HEK293T (cell line): ENCODE data around the gene CAPN8.
A peak's percentile ranks its signal among the peaks of the same experiment; 100 is the strongest.

Source experiments
- CTCF ChIA-PET: fragments of 350-600 bp; formaldehyde crosslinking; extraction: SDS; loops from one replicate; lab custom pipeline; 2021; ENCODE audit warnings: antibody characterized with exemption, inconsistent platforms; lab: Yijun Ruan, JAX
- POLR2A ChIA-PET: fragments of 350-600 bp; formaldehyde crosslinking; extraction: SDS; loops from one replicate; lab custom pipeline; 2020; ENCODE audit warnings: antibody characterized with exemption, inconsistent platforms; lab: Yijun Ruan, JAX
- DNase-seq: peaks from one replicate; pipeline ENCODE4 v3.0.0; 2012; ENCODE audit warnings: mixed read lengths; ENCODE audit errors: extremely low spot score
- ARNT ChIP-seq: fragments of 450-650 bp; IDR thresholded peaks from 2 replicates; pipeline ENCODE4 v1.6.1; 2017; ENCODE audit warnings: mild to moderate bottlenecking
- BHLHE40 ChIP-seq: fragments of 450-650 bp; IDR thresholded peaks from 2 replicates; pipeline ENCODE4 v1.6.1; 2016; ENCODE audit warnings: mild to moderate bottlenecking, moderate library complexity, borderline replicate concordance
- CTBP1 ChIP-seq: fragments of 450-650 bp; IDR thresholded peaks from 2 replicates; pipeline ENCODE4 v1.6.1; 2016; ENCODE audit warnings: borderline replicate concordance
- ELF4 ChIP-seq: fragments of 450-650 bp; IDR thresholded peaks from 2 replicates; pipeline ENCODE4 v1.6.1; 2017; ENCODE audit warnings: antibody characterized with exemption
- FOXA1 ChIP-seq: fragments of 450-650 bp; IDR thresholded peaks from 2 replicates; pipeline ENCODE4 v1.6.1; 2016; ENCODE audit warnings: mild to moderate bottlenecking
- FOXK2 ChIP-seq: fragments of 450-650 bp; IDR thresholded peaks from 2 replicates; pipeline ENCODE4 v1.6.1; 2016; ENCODE audit warnings: mild to moderate bottlenecking
- FOXM1 ChIP-seq: fragments of 450-650 bp; IDR thresholded peaks from 2 replicates; pipeline ENCODE4 v1.6.1; 2017; ENCODE audit warnings: mild to moderate bottlenecking, borderline replicate concordance
- HDGF ChIP-seq: fragments of 450-650 bp; IDR thresholded peaks from 2 replicates; pipeline ENCODE4 v1.6.1; 2017; ENCODE audit warnings: antibody characterized with exemption, borderline replicate concordance
- L3MBTL2 ChIP-seq: fragments of 450-650 bp; conservative IDR thresholded peaks from 2 replicates; pipeline ENCODE4 v1.6.1; 2016; ENCODE audit warnings: mild to moderate bottlenecking
- LEF1 ChIP-seq: fragments of 450-650 bp; IDR thresholded peaks from 2 replicates; pipeline ENCODE4 v1.6.1; 2017; ENCODE audit warnings: mild to moderate bottlenecking, borderline replicate concordance
- NFRKB ChIP-seq: fragments of 450-650 bp; IDR thresholded peaks from 2 replicates; pipeline ENCODE4 v1.6.1; 2016; ENCODE audit warnings: mild to moderate bottlenecking, moderate library complexity
- PKNOX1 ChIP-seq: fragments of 450-650 bp; IDR thresholded peaks from 2 replicates; pipeline ENCODE4 v1.6.1; 2016
- SP1 ChIP-seq: fragments of 450-650 bp; IDR thresholded peaks from 2 replicates; pipeline ENCODE4 v1.6.1; 2017
- SUZ12 ChIP-seq: fragments of 450-650 bp; IDR thresholded peaks from 2 replicates; pipeline ENCODE4 v1.6.1; 2016; ENCODE audit warnings: mild to moderate bottlenecking
- TARDBP ChIP-seq: fragments of 450-650 bp; IDR thresholded peaks from 2 replicates; pipeline ENCODE4 v1.6.1; 2016
- ZNF384 ChIP-seq: fragments of 450-650 bp; IDR thresholded peaks from 2 replicates; pipeline ENCODE4 v1.6.1; 2016

Gene CAPN8

GRCh38 chr1:223712194-223712849, 46.8 kb upstream of the CAPN8 start, which contains the start of gene CAPN2:
Gene CAPN2, plus strand, starts transcription at chr1:223712539. Its CDS starts 102 bp downstream, at chr1:223712641.
- peak; percentile 86 for DNase-seq
- TF ChIP-seq FOXM1 (peak; percentile 83), LEF1 (peak; percentile 96), L3MBTL2 (peak; percentile 59; the same call in 1 of the 2 replicates), TARDBP (no peak), ARNT (peak; percentile 78), ELF4 (no peak)
- ChIA-PET CTCF (interaction anchor here (0.5 to 1.2 kb wide), 5 partner anchors 14 to 795 kb away, joined by 3 to 6 read pairs (median 3); no protein-coding TSS in a partner anchor), POLR2A (interaction anchor here (1.0 to 2.4 kb wide), 4 partner anchors 11 to 37 kb away, joined by 3 to 8 read pairs (median 6); no protein-coding TSS in a partner anchor)

- no peak for DNase-seq
- no peak for TF ChIP-seq PKNOX1
- no peak for TF ChIP-seq FOXA1
- TF ChIP-seq CTBP1: no peak
- TF ChIP-seq ELF4: no peak
- TF ChIP-seq SUZ12: no peak
- TF ChIP-seq FOXM1: no peak
- no peak for TF ChIP-seq ARNT
- TF ChIP-seq SP1: no peak
- no peak for TF ChIP-seq ZNF384
- no peak for TF ChIP-seq L3MBTL2
- no peak for TF ChIP-seq LEF1
- TF ChIP-seq TARDBP: no peak
- TF ChIP-seq HDGF: no peak
- POLR2A ChIA-PET: interaction anchor here (1.0 to 2.4 kb wide), 2 partner anchors 10 to 12 kb away, joined by 3 to 7 read pairs; no protein-coding TSS in a partner anchor
- CTCF ChIA-PET: interaction anchor here (1.0 kb wide), 1 partner anchor 38 kb away, joined by 6 read pairs; no protein-coding TSS in a partner anchor
Measured at GRCh38 chr1:223711747-223712193, 46.3 kb upstream of the CAPN8 start.

GRCh38 chr1:223711173-223711572, 45.7 kb upstream of the CAPN8 start:
- DNase-seq: no peak
- ChIA-PET POLR2A (no interaction called here), CTCF (interaction anchor here (1.5 to 1.7 kb wide), 2 partner anchors 10 to 38 kb away, joined by 3 to 9 read pairs; no protein-coding TSS in a partner anchor)
- no peak for TF ChIP-seq ELF4
- no peak for TF ChIP-seq HDGF
- no peak for TF ChIP-seq FOXA1
- TF ChIP-seq FOXM1: no peak
- no peak for TF ChIP-seq CTBP1
- TF ChIP-seq ZNF384: no peak
- TF ChIP-seq SUZ12: no peak

- CTCF ChIA-PET: interaction anchor here (0.6 to 1.7 kb wide), 3 partner anchors 9 to 754 kb away, joined by 3 to 9 read pairs (median 3); no protein-coding TSS in a partner anchor
- no peak for DNase-seq
- POLR2A ChIA-PET: no interaction called here
- TF ChIP-seq BHLHE40: no peak
Measured at GRCh38 chr1:223710179-223711133, 45.0 kb upstream of the CAPN8 start.

GRCh38 chr1:223709598-223709997, 44.1 kb upstream of the CAPN8 start:
- ChIA-PET POLR2A (no interaction called here), CTCF (interaction anchor here (0.6 to 1.7 kb wide), 2 partner anchors 40 to 755 kb away, joined by 3 to 9 read pairs; no protein-coding TSS in a partner anchor)
- no peak for DNase-seq
- TF ChIP-seq SUZ12: no peak
- TF ChIP-seq FOXM1: no peak
- no peak for TF ChIP-seq L3MBTL2
- no peak for TF ChIP-seq CTBP1
- no peak for TF ChIP-seq TARDBP
- TF ChIP-seq BHLHE40: no peak
- TF ChIP-seq HDGF: no peak
- TF ChIP-seq ZNF384: no peak
- TF ChIP-seq LEF1: no peak
- TF ChIP-seq FOXA1: no peak
- no peak for TF ChIP-seq ELF4
- no peak for TF ChIP-seq PKNOX1
- no peak for TF ChIP-seq FOXK2
- no peak for TF ChIP-seq SP1
- TF ChIP-seq NFRKB: no peak
